Transverse colon (tissue), 3 donors: ENCODE data around the gene TRMT61A.

Experiments used
- POLR2A ChIP-seq: fragments of 450-650 bp; IDR thresholded peaks from one replicate; pipeline ENCODE4 v1.6.1; 2016; ENCODE audit warnings: antibody characterized with exemption, mild to moderate bottlenecking, moderate library complexity
- TF ChIP-seq, protein P1 (sequence below), 5 experiments: fragments of 200-600 bp in 3 of 5; fragments of 450-650 bp in 2 of 5; sonication (generic) in 3 of 5; IDR thresholded peaks; 1 replicate in 2 of 5; 2 replicates in 3 of 5; pipeline ENCODE4 v1.5.1; 2016 to 2017; ENCODE audit warnings: antibody characterized with exemption in 5 of 5, inconsistent platforms in 3 of 5, mild to moderate bottlenecking in 2 of 5, moderate library complexity in 1 of 5

DNA sequence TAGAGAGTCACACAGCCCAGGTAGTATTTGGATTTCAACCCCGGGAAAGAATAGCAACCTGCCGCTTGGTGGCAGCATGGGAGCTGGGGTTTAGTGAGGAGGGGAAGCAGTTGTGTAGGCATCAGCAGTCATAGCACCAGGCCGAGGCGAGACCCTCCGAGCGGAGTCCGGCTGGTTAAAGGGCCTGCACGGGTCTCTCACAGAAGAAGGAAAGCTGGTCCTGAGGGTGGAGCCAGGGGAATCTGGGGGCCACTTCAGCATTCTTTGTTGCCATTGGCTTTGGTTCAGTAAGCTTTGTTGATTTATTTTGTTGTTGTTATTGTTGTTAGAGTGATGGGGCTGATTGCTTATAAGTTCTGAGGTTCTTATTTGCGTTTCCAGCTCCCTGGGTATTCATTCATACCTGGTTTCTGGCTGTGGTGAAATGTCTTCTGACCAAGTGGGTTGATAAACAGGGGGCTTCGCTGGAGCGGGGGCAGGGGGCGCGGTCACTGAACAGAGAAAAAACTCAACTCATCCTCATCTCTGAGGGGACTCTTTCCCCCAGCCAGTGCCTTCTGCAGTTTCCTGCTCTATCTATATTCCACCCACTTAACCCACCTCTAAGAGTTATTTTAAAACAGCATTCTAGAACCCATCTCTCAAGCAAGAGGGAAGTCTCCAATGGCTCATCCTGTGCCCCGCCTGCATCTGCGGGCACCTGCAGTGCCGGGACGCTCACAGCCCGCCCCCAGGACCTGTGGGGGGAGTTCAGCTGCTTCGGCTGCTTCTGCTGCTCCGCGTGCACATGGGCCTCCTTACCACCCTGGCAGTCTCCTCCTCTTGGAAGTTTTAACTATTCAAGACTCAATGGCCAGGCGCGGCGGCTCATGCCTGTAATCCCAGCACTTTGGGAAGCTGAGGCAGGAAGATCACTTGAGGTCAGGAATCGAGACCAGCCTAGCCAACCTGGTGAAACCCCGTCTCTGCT, 18.0 kb upstream of the TRMT61A start:
- TF ChIP-seq, protein P1, sequence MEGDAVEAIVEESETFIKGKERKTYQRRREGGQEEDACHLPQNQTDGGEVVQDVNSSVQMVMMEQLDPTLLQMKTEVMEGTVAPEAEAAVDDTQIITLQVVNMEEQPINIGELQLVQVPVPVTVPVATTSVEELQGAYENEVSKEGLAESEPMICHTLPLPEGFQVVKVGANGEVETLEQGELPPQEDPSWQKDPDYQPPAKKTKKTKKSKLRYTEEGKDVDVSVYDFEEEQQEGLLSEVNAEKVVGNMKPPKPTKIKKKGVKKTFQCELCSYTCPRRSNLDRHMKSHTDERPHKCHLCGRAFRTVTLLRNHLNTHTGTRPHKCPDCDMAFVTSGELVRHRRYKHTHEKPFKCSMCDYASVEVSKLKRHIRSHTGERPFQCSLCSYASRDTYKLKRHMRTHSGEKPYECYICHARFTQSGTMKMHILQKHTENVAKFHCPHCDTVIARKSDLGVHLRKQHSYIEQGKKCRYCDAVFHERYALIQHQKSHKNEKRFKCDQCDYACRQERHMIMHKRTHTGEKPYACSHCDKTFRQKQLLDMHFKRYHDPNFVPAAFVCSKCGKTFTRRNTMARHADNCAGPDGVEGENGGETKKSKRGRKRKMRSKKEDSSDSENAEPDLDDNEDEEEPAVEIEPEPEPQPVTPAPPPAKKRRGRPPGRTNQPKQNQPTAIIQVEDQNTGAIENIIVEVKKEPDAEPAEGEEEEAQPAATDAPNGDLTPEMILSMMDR (IDR thresholded peaks at IDR 0.05) = no peak
- TF ChIP-seq POLR2A = no peak
